Stimulated activated CD4-positive, alpha-beta T cell treated with anti-CD3 and anti-CD28 coated beads, Interleukin-4, amount 100 ng/mL, for 4 hours (primary cell): ENCODE results near the gene RBM19.
"Not testable (repeated sequence)": the region's sequence is repeated elsewhere in the genome, so short reads cannot be mapped to it uniquely, and the experiment has no call there.

Source experiments
- DNase-seq, 2 experiments: peaks; one replicate each; pipeline ENCODE4 v3.0.0-alpha.2; 2020

Gene RBM19

DNA sequence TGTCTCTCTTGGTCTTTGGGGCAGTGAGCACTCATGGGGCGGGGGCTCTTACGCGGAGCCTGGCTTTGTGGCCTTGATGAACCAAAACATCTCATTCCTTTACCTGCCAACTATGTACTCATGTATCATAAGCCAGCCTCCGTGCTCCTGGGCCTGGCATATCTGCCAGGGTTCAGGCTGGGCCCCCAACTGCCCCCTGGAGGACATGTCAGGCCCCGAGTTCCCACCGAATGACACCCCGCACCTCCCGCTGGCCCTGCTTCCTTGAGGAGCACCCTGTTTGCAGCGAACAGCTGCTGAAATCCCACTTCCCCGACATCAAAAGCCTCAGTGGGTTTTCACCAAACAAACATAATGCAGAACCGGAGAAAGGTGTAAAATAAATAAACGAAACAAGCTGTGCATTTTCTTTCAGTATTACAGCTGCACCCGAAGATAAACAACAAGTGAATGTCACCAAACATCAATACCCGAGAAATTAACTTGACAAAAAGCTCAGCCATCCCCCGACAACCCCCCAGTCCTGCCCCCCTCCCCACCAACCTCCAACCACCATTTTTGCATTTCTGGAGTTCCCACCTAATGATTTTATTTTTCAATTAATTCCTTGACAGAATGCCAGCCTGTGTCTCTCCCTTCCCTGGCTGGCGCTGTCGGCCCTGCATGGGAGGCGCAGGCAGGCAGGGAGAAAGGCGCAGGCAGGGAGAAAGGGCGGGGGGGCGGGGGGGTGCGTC, 139.2 kb downstream of the RBM19 start:
- DNase-seq = no peak

DNA sequence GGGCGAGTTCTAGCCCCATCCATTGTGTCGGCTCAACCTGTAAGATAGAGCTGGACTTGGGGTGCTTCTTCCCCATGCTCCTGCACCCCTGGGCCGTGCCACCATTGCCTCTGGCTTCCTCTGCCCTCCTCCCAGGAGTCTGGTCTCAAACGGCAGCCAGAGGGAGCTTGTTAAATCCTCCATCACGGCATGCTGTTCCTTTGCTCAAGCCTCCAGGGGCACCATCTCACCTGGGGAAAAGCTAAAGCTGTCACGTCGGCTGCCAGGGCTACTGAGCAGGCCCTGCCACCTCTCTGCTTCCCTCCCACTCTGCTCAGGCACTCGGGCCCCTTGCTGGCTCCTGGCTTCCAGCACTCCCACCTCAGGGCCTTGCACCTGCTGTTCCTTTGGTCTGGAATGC, 140.4 kb downstream of the RBM19 start:
- DNase-seq = no peak

- DNase-seq = no peak
Observed at GRCh38 chr12:113823816-113824215, 142.3 kb downstream of the RBM19 start.

GRCh38 chr12:113823016-113823415, 143.1 kb downstream of the RBM19 start:
- no peak for DNase-seq

GRCh38 chr12:113820842-113821241, 145.3 kb downstream of the RBM19 start:
- no peak for DNase-seq

GRCh38 chr12:113820309-113820708, 145.8 kb downstream of the RBM19 start:
- no peak for DNase-seq

GRCh38 chr12:113819495-113819894, 146.6 kb downstream of the RBM19 start:
- no peak for DNase-seq

DNA sequence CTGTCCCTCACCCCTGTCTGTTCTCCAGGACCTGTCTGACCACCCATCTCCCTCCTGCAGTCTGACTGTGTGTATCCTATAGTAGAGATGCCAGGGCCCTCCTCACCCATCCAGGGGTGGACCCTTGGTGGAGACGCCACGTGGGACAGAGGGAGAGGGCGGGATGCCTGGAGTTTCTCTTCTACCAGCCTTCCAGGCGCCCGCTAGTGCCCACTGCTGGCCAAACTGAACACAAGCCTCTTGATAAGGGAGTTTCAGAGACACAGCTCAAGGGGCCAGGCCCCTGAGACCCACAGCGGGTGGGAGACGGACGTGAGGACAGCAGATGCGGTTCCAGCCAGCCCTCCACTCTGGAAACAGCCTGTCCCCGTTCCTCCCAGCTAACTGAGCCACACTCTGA, 147.3 kb downstream of the RBM19 start:
- no peak for DNase-seq

- DNase-seq = no peak
Observed at GRCh38 chr12:113818283-113818682, 147.8 kb downstream of the RBM19 start.

DNA sequence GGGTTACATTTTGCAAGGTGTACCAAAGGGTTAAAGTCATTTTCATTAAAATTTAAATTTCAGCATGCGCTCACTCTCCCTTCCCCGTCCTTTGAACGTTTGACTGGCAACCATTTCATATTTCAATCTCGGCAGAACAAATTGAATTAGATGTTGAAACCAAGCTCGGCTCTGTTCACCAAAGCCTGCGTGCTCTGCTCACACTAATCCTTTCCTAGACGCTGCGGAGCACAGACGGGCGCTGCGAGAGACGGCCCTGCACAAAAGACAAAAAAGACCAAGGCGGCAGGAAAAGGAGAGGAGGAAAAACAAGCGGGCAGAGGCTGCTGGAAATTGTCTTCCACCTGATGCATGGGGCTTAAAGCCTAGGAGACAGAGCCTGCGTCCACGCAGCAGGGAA, 149.3 kb downstream of the RBM19 start:
- no peak for DNase-seq

GRCh38 chr12:113815031-113815430, 151.1 kb downstream of the RBM19 start:
- DNase-seq = no peak

DNA sequence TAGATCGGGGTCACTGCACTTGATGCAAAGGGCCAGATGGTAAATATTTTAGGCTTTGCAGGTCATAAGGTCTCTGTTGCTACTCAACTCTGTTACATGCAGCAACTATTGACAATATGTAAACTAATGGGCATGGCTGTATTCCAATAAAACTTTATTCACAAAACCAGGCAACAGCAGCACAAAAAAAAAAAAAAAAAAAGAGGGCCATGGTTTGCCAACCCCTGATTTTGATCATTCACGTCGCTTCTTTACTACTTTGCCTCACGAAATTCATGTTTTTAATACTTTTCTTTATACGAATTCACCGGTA, 152.9 kb downstream of the RBM19 start:
- DNase-seq = no peak

GRCh38 chr12:113812411-113813228, 153.5 kb downstream of the RBM19 start:
- DNase-seq = no peak

DNA sequence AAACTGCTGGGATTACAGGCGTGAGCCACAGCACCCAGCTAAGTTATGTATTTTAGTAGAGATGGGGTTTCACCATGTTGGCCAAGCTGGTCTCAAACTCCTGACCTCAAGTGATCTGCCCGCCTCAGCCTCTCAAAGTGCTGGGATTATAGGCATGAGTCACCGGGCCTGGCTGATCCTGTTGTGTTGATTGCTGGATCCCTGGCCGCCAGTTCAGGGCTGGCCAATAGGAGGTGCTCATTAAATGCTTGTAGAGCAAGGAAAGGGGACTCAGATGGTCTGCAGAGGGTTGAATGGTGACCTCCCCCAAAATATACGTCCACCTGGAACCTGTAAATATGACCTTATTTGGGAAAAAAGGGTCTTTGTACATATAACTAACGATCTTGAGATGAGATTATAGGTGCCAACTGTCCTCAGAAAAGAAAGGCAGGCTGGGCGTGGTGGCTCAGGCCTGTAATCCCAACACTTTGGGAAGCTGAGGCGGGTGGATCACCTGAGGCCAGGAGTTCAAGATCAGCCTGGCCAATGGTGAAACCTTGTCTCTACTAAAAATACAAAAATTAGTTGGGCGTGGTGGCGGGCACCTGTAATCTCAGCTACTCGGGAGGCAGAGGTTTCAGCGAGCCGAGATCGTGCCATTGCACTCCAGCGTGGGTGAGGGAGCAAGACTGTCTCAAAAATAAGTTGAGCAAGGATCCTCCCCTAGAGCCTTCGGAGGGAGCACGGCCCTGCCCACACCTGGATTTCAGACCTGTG, 156.5 kb downstream of the RBM19 start:
- not testable (repeated sequence) for DNase-seq

GRCh38 chr12:113808095-113808951, 157.8 kb downstream of the RBM19 start:
- no peak for DNase-seq

GRCh38 chr12:113805673-113806072, 160.5 kb downstream of the RBM19 start:
- DNase-seq = no peak

- no peak for DNase-seq
Observed at GRCh38 chr12:113804961-113805600, 161.0 kb downstream of the RBM19 start.

- no peak for DNase-seq
Observed at GRCh38 chr12:113803759-113804140, 162.4 kb downstream of the RBM19 start.

- no peak for DNase-seq
Observed at GRCh38 chr12:113802966-113803758, 163.0 kb downstream of the RBM19 start.

- DNase-seq = no peak
Observed at GRCh38 chr12:113802000-113802749, 163.9 kb downstream of the RBM19 start.

- DNase-seq = no peak
Observed at GRCh38 chr12:113800201-113800600, 165.9 kb downstream of the RBM19 start.
